Skeletal muscle tissue (tissue), 5 donors: ENCODE results near the gene NFE2L2. TPM values are rescaled to one million over a fixed set of nuclear protein-coding genes. Genes with fewer than 3 reads are reported as not detected.
"Not testable (repeated sequence)": the region's sequence is repeated elsewhere in the genome, so short reads cannot be mapped to it uniquely, and the experiment has no call there.

Experiments used
- H3K27ac ChIP-seq: one replicate; pipeline ENCODE4 v1.7.0; 2013; ENCODE audit warnings: mild to moderate bottlenecking, low read depth, low read length, inconsistent platforms
- H3K27me3 ChIP-seq, 3 donors: one replicate each; pipeline ENCODE4 v1.7.0; 2013; ENCODE audit warnings: low read length in 3 of 3; ENCODE audit not compliant: control insufficient read depth in 3 of 3, insufficient read depth in 3 of 3
- H3K36me3 ChIP-seq, 3 donors: one replicate each; pipeline ENCODE4 v1.7.0; 2013; ENCODE audit warnings: low read length in 3 of 3; ENCODE audit not compliant: control insufficient read depth in 3 of 3, insufficient read depth in 3 of 3
- H3K4me1 ChIP-seq, 3 donors: one replicate each; pipeline ENCODE4 v1.7.0; 2013; ENCODE audit warnings: low read length in 3 of 3, mild to moderate bottlenecking in 3 of 3; ENCODE audit not compliant: control insufficient read depth in 3 of 3, insufficient read depth in 3 of 3
- H3K4me3 ChIP-seq, 3 donors: one replicate each; pipeline ENCODE4 v1.7.0; 2013; ENCODE audit warnings: low read length in 3 of 3
- H3K9ac ChIP-seq, 3 donors: one replicate each; pipeline ENCODE4 v1.7.0; 2013; ENCODE audit warnings: low read length in 3 of 3, mild to moderate bottlenecking in 3 of 3, moderate library complexity in 2 of 3, low read depth in 1 of 3
- H3K9me3 ChIP-seq, 3 donors: one replicate each; pipeline ENCODE4 v1.7.0; 2013; ENCODE audit warnings: low read length in 3 of 3; ENCODE audit not compliant: control insufficient read depth in 3 of 3
- small RNA-seq: library from RNA; depleted of rRNA; stranded (forward); fragments of <200 nt; gene quantifications from one replicate; pipeline ENCODE3, GENCODE V24; 2014
- total RNA-seq: library from RNA; depleted of rRNA; stranded (reverse); fragments of >200 nt; gene quantifications from one replicate; pipeline ENCODE4 v1.2.3, GENCODE V29; 2014
- donor health status: Osteomylitis.

Gene NFE2L2
- total RNA-seq, 1 donor from 2014 or later = 21.4 TPM

DNA sequence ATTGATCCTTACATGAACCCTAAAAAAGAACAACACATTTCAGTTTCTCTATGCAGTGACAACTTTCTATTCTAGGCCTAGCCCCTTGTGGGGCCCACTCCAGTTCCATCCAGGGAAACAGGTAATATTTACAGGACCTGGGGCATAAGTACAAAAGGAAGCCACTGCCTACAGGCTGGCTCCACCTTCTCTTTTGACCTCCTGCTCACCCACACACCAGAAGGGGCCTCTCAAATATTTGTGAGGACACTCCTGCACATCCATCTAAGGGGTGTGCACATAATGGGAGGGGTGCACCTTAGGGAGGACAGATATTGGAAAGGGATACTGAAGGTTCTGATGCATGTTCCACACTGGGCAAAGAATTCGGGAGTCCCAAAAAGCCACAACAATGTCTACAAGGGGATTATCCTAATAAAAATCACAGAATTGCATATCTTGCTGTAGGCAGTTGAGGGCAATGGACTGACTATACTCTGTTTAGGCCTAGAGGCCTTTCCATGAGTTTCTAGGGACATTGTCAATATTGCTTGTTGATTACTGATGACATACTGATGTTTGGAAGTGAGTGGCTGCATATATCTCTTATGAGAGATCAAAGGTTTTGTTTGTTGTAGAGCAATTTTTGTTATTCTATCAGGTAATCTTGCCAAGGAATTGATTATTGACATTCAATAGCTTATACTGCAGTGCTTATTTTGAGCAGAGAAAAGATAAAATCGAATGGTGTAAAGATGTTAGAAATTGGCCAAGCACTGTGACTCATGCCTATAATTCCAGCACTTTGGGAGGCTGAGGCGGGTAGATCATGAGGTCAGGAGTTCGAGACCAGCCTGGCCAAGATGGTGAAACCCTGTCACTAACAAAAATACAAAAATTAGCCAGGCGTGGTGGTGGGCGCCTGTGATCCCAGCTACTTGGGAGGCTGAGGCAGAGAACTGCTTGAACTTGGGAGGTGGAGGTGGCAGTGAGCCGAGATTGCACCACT is 75.8 kb downstream of the NFE2L2 start:
- no peaks in the 10 kb centered on the region for H3K9me3 ChIP-seq
- H3K27ac ChIP-seq = no peak overlapping the region
- no peaks in the 10 kb centered on the region for H3K27me3 ChIP-seq
- H3K4me1 ChIP-seq = peaks cover 0 to 5% (median 0%) of the 10 kb centered on the region in 3 donors
- H3K4me3 ChIP-seq = no peak overlapping the region
- no peaks in the 10 kb centered on the region for H3K36me3 ChIP-seq
- no peak overlapping the region for H3K9ac ChIP-seq

DNA sequence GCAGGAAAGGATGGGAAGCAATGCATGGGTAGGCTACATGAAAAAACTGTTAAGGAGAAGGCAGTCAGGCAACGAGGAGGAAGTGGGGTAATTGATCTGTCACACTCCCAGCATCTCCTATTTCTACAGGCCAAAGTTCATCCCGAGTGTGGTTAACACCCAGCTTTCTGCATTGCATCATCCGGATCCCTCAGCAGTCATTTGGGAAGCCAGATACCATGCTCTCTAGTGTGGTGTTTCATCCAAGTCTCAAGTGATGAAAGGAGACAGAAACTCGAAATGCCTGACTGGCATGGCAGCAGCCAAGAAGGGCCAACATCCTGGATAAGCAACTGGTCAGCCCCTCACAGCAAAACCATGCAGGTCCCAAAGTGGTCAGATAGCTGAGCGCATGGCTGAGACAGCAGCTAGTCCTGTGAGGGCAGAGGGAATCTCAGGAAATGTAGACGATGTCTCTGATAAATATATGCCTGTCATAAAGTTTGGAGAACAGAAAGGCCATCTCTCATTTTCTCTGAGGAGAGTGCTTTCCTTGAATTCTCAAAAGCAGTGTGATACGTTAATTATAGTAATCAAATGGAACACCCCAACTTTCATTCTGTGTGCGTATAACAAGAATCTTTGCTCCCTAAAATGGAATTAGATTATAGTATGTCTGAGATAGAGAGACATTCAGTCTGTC is 76.8 kb downstream of the NFE2L2 start:
- Histone ChIP-seq H3K27me3 (no peaks in the 10 kb centered on the region), H3K4me3 (no peak overlapping the region), H3K36me3 (no peaks in the 10 kb centered on the region), H3K9me3 (no peaks in the 10 kb centered on the region), H3K9ac (no peak overlapping the region), H3K27ac (no peak overlapping the region), H3K4me1 (peaks cover 0 to 5% (median 0%) of the 10 kb centered on the region in 3 donors)

GRCh38 chr2:177186038-177186437 is 78.5 kb downstream of the NFE2L2 start:
- not testable (repeated sequence) for H3K9me3 ChIP-seq

GRCh38 chr2:177184606-177185005 is 79.9 kb downstream of the NFE2L2 start:
- no peak overlapping the region for H3K27ac ChIP-seq
- no peaks in the 10 kb centered on the region for H3K27me3 ChIP-seq
- H3K4me1 ChIP-seq = peaks cover 0 to 5% (median 0%) of the 10 kb centered on the region in 3 donors
- no peaks in the 10 kb centered on the region for H3K36me3 ChIP-seq
- no peak overlapping the region for H3K9ac ChIP-seq
- H3K9me3 ChIP-seq = no peaks in the 10 kb centered on the region
- no peak overlapping the region for H3K4me3 ChIP-seq

More at GRCh38 chr2:177186038-177186437, 78.5 kb downstream of the NFE2L2 start:
- H3K36me3 ChIP-seq, H3K4me3 ChIP-seq, H3K27me3 ChIP-seq, H3K27ac ChIP-seq, H3K4me1 ChIP-seq, H3K9ac ChIP-seq: not testable (repeated sequence)

DNA sequence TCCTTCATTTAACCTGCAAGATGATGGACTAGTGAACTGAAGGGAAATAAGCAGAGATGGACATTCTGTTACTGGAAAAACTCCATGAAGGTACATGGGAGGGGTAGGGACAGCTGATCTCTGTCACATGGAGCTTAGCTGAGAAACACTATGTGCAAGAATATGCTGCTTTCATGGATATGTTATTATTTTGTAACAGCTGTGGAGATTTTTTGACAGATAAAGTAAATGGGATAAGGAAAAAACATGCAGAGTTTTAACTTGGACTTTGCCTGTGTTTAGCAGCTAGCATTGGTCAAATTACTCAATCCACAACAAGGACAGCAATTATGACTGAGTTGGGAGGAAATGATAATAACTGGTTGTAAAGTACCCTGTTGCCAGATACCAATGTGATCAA is 80.7 kb downstream of the NFE2L2 start:
- no peaks in the 10 kb centered on the region for H3K36me3 ChIP-seq
- H3K4me3 ChIP-seq = no peak overlapping the region
- H3K27me3 ChIP-seq = no peaks in the 10 kb centered on the region
- no peak overlapping the region for H3K27ac ChIP-seq
- H3K9ac ChIP-seq = no peak overlapping the region
- peaks cover 0 to 5% (median 0%) of the 10 kb centered on the region in 3 donors for H3K4me1 ChIP-seq
- H3K9me3 ChIP-seq = no peaks in the 10 kb centered on the region

Small RNA genes lying within 50 kb of the gene (small RNA-seq; reads per million reads assigned to genes)
- gene MIR3128 = not detected
- gene MIR6512 = not detected
- not detected for gene RF00019

Other genes with a start within 250 kb of the NFE2L2 start
- 49.1 TPM for gene HNRNPA3, start 51.9 kb downstream of the NFE2L2 start, total RNA-seq
- 29.7 TPM for gene AGPS, start 128.0 kb upstream of the NFE2L2 start, total RNA-seq